GM18867 (cell line): ENCODE measurements around the gene PTPRO.
A peak's percentile ranks its signal among the peaks of the same experiment; 100 is the strongest.

ENCODE experiments used
- ATAC-seq: cut with Tn5 transposase; IDR thresholded peaks from one replicate; pipeline ENCODE4 v1.9.1; 2021; ENCODE audit warnings: mild to moderate bottlenecking, moderate library complexity; ENCODE audit not compliant: unreplicated experiment

The PTPRO gene

DNA sequence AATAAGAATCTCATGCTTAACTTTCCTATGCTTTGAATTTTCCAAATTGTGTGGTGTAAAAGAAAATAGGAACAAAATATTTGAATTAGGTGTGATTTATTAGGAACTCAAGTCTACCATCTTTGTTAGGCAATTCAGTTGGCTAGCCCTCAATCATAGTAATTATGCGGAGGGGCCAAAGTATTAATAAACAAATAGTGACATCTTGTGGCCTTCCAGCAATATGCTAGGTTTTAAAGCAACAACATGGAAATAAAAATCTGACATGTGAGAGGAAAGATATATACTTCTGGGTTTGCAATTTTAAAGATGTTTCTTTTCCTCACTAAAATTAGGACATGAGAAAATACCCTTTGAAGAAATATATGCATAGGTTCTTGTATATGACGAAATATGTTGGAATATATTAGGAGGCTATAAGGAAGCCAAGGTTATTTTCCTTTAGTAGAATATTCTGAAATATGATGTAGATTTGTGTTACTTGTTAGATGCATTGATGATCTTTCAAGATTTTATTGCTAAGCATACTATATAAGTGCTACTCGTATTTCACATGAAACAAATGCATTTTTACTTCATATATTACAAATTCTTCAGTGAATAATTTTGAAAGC lies 200.4 kb downstream of the PTPRO start:
- ATAC-seq = no peak

- no peak for ATAC-seq
Observed at GRCh38 chr12:15525441-15525840, 203.1 kb downstream of the PTPRO start.

DNA sequence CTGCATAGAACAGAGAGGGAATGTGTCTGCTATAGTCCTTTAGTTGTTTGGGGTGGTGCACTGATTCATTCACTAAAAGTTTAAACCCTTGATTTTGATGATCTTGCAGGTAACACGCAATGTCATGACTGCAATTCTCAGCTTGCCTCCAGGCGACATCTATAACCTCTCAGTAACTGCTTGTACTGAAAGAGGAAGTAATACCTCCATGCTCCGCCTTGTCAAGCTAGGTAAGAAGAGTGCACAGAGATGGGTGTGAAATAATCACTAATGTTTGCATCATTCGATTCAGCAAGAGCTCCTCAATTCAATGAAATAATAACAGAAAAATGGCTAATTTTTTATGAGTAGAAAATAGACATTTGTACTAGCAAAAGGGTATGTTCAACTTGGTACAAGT lies 203.7 kb downstream of the PTPRO start:
- ATAC-seq = peak; percentile 100

DNA sequence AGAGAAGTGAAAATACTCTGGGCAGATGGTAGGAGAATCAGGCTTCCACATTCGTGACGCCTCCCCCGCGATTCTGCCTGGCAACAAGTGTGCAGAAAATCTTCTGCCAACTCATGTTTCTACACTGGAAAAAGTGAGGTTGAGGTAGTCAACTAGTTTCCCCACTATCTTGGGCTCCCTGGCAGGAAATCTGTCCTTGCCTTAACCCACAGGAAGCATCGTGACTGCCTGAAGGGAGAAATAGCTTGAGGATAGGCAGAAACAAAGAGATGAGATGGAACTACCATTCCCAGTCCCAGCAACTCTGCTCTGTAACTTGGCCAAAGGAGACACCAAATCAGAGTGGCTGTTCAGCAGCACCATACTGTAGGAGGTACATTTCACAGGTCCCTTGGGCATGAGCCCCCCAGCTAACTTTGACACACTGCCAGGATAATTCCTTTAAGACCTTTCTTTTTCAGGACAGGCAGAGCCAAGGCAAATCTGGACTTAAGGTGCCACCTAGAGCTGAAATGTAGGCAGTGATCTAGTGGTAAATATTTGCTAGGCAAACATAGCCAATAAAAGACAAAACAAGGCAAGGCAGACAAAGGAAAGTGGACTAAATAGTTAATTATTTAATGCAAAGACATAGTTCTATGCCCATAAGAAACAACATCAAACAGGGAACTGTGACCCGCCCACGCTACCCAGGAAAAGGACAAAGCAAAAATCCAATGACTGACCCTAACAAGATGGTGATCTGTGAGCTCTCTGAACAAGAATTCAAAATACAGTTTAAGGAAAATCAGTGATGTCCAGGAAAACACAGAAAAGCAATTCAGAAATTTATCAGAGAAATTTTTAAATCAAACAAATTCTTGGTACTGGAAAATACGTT lies 205.1 kb downstream of the PTPRO start:
- ATAC-seq = no peak

DNA sequence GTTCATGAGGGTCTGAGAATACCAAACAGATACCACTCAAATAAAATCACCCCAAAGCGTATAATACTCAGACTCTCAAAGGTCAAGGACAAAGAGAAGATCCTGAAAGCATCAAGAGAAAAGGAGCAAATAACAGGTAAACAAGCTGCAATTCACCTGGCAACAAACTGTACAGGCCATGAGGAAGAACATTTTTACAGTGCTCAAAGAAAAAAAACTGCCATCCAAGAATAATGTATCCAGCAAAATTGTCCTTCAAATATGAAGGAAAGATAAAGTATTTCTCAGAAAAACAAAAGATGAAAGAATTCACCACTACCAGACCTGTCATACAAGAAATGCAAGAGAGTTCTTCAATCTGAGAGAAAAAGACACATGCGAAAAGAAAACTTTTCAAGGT lies 206.4 kb downstream of the PTPRO start:
- no peak for ATAC-seq

GRCh38 chr12:15530361-15530760 lies 208.1 kb downstream of the PTPRO start:
- no peak for ATAC-seq

DNA sequence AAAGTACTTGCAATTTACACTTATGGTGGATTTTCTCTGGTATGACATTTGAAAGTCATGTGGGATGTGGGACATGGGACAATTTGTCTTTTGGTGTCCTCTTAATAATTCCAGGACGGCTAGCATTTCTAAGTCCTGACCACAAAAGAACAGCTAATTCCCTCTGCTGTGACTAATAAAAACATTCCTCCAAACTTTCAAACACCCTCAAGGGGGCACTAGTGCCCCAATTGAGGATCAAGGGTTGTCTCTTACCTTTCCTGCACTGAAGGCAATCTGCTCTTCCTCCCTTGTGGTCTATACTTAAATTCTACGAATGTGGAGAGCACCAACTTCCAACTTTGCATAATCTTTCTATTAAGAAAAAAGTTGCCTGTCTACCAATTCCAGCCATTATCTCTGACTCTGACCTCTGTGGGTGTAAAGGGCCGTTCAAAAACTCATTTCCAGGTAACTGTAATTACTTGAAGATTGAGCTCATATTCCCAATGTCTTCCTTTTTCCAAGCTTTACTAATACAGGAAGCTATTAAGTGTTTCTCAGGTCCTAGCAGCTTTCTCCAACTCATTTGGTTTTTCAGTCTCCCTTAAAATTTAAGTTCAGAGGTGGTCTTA lies 210.2 kb downstream of the PTPRO start:
- peak; percentile 71 for ATAC-seq

DNA sequence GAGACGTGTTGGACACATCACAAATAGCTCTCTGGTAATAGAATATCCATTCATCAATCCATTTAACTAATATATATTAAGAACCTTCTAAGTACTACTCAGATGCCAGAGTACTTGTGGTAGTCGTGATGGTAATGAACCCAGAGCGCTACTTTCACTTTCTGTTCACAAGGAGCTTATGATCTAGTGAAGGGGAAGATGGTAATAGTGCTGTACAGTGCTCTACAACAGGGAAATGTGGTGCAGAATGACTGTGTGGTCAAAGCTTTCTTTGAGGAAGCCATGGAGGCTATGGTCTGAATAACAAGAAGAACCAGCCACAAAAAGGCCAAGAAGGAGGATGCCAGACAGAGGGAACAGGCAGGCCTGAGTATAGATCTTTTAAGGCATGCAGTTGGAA lies 212.0 kb downstream of the PTPRO start:
- peak; percentile 94 for ATAC-seq

DNA sequence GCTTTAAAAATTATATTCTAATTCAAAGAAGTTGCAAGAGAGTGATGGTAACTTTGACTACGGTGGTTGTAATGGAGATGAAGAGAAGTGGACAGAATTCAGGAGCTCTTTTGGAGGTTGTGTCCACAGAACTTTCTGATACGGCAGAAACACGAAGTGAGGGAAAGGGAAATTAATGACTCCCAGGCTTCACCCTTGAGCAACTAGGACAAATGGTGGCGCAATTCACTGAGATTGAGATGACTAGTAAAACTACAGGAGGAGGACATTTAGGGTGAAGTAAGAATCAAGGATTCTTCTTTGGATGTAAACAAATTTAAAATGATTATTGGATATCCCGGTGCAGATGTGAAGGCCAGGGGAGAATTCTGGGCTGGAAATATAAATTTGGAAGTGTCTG lies 212.6 kb downstream of the PTPRO start:
- ATAC-seq = no peak

DNA sequence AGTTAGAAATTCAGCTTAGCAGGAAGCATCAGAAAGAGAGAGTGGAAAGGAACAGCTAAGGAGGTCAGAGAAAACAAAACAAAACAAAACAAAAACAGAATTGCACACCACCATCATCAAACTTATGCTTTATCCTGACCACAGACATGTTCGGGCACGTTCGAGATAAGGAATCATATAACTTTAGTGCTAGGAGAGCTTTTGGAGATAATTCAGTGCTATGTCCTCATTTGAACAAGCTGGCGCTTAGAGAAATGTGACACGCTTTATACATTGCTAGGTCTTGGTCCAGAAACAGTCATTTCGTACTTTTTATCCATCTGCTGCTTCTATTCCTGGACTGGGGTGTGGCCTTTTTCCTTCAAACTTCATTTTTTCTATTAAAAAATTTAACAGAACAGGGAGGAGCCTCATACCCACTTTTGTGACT lies 213.1 kb downstream of the PTPRO start:
- ATAC-seq = no peak

- no peak for ATAC-seq
Observed at GRCh38 chr12:15536446-15536845, 214.1 kb downstream of the PTPRO start.

DNA sequence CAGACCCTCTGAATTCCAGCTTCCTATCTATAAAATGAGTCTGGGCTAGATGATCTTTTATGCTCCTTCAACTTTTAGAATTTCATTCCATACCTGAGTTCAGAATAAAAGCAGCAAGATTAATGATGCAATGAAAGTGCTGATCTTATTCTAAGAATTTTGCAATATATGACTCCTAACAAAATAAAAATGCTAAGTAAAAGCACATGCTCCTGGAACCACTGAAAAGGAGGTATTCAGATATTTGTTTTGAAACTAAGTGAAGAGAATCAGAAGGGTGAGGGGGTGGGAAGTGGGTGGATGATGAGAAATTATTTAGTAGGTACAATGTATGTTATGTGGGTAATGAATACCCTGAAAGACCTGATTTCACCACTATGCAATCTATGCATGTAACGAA lies 216.6 kb downstream of the PTPRO start:
- ATAC-seq = no peak

GRCh38 chr12:15540005-15540404 lies 217.7 kb downstream of the PTPRO start:
- ATAC-seq = no peak

GRCh38 chr12:15540469-15540872 lies 218.2 kb downstream of the PTPRO start:
- no peak for ATAC-seq

DNA sequence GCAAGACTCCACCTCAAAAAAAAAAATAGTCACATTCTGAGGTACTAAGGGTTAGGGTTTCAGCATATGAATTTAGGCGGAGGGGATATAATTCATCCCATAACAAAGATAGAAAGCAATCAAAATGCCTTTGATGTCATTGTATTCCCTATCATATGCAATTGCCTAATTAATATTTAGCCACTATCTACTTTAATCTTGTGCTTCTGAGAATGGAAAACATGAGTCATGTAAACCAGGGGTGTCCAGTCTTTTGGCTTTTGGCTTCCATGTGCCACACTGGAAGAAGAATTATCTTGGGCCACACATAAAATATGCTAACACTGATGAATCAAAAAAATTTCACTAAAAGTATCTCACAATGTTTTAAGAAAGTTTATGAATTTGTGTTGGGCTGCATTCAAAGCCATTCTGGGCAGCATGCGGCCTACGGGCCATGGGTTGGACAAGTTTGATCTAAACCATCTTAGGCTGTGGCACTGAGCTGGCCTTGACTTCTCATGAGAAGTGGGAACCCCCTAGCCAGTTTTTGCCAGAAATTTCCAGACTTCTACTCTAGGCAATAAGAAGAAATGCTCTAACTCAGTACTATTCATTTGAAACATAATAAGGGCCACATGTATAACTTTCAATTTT lies 219.8 kb downstream of the PTPRO start:
- ATAC-seq = no peak

- no peak for ATAC-seq
Observed at GRCh38 chr12:15543347-15543746, 221.0 kb downstream of the PTPRO start.

GRCh38 chr12:15544589-15544988 lies 222.3 kb downstream of the PTPRO start:
- ATAC-seq = no peak

DNA sequence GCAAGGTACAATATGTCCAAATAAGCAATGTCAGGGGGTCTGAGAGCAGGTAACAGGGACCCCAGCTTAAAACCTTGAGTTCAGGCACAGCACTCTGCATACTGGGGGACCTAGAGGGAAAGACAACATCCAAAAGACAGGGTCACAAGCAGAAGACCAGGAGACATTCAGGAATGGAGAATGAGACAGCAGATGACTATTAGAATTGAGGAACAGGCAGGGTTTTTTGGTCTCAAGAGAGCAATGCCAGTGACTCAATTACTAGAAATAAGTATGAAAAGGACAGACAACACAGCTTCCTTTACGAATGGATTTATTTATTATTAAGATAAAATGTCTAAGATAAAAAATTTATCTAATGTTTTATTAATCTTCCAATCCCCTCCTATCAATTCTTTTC lies 223.0 kb downstream of the PTPRO start:
- ATAC-seq = no peak

GRCh38 chr12:15546102-15546701 lies 223.9 kb downstream of the PTPRO start:
- ATAC-seq = peak; percentile 89

DNA sequence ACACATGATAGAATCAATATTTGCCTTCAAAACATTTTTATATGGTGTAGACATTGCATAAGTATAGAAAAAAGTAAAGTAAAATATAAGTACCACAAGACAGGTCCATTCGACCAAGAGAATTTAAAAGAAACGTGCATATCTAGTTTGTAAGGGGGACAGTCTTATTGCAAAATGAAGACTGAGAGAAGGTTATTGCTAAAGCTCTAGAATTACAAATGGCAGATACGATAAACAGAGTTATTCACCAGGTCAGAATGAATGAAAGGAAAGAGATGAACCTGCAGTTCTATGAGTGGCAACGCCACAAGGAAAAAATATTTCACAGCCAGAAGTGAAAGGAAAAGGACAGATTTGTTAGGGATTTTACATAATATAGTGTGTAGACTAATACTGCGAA lies 224.8 kb downstream of the PTPRO start:
- no peak for ATAC-seq

GRCh38 chr12:15547691-15548090 lies 225.4 kb downstream of the PTPRO start:
- ATAC-seq = no peak
